Hypothalamus (tissue), 51 donors: ENCODE data around the gene ZNF892.

Source experiments
- DNase-seq, 51 donors: peaks; one replicate each; lab custom pipeline; 2025; lab: John Stamatoyannopoulos, UW

ZNF892 gene

DNA sequence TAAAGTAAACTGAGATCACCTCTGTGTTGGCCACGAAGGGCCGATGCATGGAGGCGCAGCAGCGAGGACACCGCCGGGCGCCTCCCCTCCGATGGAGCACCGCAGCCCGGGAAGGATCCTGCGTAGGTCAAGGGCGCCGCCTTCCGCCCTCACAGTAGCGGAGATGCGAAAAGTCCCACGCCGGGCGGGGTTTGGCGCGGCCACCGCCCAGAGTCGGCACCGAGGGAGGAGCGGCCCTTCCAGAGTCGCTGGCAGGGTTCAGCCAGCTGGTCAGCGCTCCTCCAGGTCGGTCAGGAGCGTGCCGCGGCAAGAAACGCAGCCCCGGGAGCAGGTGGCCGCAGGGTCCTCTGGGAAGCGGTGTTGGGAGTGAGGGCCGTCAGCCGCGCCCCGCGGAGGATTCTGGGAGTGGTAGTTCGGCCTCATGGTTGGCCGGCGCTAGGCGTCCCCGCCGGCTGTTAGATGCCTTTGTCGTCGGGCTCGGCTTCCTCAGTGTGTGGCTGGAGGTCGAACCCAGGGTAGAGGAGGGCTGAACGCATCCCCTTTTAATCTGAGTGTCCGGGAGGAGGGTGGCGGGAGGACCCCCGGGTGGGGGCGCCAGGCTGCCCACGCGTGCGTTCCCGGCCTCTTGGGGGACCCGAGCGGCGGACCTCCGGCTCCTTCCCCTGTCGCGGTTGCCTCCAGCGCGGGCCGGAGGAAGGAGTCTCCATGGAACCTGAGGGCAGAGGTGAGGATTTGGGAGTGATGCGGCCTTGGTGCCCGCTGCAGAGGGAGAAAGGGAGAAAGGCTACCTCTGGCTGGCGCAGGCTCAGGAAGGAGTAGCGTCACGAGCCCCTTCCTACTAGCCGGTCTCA lies at the start of gene ZNF892:
Gene ZNF892, plus strand, starts transcription at position 411 of the 851 bp plus-strand sequence. Its CDS starts 295 bp downstream, at position 706.
- peak; percentile 57 to 94 (median 85) for DNase-seq

DNA sequence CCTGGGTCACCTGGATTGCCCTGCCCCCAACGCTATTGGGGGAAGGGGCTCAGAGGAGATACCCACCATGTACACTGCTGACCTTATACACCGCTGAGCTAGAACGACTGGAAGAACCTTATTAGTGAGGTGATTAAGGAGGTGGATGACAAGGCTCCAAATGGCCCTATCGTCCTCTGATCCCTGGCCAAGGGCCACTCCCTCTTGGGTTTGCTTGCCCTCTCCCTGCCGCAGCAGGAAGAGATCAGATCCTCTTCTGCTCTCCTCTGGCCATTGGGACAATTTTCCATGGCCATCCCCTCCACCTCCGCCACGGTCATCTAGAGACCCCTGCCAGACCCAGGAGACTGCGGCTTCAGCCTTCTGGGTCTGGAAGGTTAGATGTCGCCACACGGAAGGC lies 48.9 kb upstream of the ZNF892 start:
- DNase-seq: peak in 1 of 51 donors; percentile 10

GRCh38 chr2:95158891-95159619 lies 48.3 kb upstream of the ZNF892 start:
- DNase-seq: peak in 38 of 51 donors; percentile 12 to 77 (median 48)

DNA sequence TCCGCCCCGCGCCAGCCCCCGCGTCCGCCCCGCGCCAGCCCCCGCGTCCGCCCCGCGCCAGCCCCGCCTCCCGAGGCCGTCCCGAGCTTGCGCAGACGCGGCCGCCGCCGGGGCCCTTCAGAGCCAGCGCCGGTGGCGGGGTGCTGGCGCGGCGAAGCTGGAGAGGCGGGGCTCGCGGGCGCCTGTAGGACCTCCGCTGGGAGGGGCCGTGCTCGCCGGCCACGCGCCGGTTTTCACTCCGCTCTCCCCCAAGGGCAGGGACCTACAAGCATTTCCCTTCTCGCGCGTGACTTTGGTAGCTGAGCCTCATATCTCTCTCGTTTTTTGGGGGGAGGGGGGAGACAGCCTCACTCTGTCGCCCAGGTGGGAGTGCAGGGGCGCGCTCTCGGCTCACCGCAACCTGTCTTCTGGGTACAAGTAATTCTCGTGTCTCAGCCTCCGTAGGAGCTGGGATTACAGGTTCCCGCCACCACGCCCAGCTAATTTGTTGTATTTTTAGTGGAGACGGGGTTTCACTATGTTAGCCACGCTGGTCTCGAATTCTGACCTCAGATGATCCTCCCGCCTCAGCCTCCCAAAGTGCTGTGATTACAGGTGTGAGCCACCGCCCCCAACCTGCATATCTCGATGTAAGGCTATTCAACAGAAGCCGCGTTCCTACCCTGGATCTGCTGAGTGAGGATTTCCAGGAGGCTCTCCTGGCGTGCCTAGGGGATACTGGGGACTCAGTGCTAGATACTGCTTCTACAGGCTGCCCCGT lies 47.5 kb upstream of the ZNF892 start, which contains the start of gene ZNF514:
Gene ZNF514, minus strand, starts transcription at position 159 of the 760 bp plus-strand sequence. CDS start 6,595 bp downstream, outside the sequence.
- DNase-seq: peak in 49 of 51 donors; percentile 12 to 89 (median 58)

- DNase-seq: no peak
Measured at GRCh38 chr2:95165030-95165370, 42.3 kb upstream of the ZNF892 start.

DNA sequence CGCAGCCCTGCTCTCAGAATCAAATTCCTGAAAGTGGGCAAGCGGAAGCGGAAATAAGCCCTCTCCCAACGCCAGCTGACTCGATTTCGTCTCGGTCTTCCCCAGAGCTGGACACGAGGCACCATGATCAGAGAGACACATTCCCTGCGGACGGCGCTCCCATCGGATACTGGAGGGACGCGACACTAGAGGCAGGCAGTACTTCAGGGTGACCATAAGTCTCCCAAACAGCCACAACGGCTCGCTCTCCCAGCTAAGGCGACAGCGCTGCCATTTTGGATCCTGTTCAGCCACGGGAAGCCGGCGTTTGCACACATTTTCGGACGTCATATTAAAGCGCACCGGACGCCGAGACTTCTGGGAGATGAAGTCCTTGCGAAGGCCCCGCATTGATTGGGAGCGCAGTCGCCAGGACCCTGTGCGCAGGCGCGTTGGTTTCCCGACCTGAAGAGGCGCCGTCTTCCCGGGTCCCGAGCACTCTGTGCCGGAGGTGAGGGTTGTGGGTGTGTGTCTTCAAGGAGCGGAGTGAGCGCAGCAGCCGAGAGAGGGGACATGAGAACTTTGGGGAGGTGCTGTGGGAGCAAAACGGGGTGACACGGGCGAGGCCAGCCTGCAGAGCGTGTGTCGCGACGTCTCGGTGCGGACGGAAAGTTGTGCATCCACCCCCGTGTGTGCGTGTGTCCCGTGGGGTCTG lies 41.8 kb upstream of the ZNF892 start, which contains the start of gene ZNF2:
Gene ZNF2, plus strand, starts transcription at position 439 of the 694 bp plus-strand sequence. CDS start 10,418 bp downstream, outside the sequence.
- peak; percentile 81 to 99 (median 96) for DNase-seq

DNA sequence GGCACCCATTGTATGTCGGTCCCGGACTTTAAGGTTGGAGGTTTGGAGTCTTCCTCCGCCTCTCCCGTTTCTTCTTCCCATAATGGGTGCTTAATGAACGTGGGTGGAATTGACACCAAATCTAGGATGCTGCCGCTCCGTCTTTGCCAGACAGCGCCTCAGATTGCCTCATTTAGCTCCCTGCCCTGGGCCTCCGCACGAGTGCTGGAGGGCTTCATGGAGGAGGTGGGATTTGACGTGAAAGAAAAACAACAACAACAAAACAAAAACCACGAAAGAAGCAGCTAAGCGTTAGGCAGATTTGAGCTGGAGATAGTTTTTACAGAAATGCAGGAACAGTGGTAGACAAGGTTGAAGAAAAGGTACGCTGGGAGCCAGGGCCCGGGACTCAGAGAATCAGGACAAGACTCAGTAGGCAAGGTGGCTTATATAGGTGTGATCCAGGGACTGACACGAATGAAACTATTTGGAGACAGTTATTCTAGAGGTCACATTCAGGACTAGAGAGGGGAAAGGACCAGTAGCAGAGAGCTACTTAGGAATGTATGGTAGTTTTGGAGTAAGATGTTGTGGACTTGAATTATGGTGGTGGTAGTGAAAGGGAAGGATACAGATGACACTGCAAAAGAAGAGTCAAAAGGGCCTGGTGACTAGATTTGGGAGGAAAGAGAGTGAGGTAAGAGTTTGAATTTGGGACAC lies 41.1 kb upstream of the ZNF892 start:
- peak in 1 of 51 donors; percentile 15 for DNase-seq

DNA sequence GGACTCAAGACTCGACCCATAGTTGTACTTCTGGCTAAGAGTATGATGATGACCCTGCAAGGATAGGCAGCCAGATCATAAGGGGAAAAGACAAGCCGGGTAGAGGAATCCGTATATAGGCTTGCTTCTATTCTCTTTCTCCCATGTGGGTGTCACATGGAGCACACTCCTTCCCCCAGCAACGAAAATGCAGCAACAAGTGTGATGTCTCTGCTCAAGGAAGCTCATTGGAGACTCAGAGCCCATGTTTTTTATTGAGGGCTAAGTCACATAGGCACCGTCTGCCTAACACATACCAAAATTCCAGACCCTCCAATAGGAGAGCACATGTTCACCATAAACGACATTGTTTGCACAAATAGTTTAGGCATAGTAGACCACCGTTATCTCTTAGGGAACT lies 35.4 kb upstream of the ZNF892 start:
- DNase-seq: no peak

- no peak for DNase-seq
Measured at GRCh38 chr2:95174031-95174542, 33.2 kb upstream of the ZNF892 start.

GRCh38 chr2:95179451-95179850 lies 27.9 kb upstream of the ZNF892 start:
- DNase-seq: no peak

DNA sequence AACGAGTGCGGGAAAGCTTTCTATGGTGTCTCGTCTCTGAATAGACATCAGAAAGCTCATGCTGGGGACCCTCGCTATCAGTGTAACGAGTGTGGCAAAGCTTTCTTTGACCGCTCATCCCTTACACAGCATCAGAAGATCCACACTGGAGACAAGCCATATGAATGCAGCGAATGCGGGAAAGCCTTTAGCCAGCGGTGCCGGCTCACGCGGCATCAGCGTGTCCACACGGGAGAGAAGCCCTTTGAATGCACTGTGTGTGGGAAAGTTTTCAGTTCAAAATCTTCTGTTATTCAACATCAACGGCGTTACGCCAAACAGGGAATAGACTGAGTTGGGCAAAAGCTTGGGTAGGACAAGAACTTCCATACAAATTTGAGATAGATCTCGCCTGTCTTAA lies 25.5 kb upstream of the ZNF892 start:
- DNase-seq: no peak

DNA sequence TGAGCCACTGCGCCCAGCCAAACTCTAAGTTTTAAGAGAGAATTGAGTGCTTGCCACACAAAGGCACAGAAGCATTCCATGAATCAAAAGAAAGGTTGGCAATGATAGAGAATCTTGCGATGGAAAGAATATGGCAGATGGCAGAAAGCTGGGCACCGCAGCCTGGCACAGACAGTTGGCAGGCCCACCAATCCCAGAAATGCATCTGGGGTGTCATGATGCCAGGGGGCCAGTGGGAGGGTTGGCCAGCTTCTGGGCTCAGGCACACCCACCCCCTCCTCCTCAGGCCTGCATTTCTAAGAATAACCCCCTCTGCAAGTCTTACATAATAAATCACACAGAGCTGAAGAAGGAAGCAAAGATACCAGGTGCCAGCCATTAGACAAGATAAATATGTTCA lies 22.1 kb upstream of the ZNF892 start:
- peak in 2 of 51 donors; percentile 5 to 9 for DNase-seq

DNA sequence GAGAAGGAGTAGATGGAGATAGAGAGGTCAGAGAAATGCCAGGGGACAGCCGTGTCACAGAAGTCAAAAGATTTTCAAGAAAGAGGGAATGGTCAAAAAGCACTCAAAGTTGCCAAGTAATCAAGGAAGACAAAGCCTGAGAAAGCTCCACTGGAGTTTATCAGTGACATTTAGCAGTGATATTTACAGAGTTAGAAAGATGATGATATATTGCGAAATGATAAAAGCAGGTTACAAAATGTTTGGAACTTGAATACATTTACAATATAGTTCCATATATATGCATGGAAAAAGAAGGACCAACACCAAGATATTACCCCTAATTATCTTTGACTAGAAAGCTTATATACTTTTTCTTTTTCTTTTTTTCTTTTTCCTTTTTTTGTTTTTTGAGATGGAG lies 21.3 kb upstream of the ZNF892 start:
- no peak for DNase-seq

DNA sequence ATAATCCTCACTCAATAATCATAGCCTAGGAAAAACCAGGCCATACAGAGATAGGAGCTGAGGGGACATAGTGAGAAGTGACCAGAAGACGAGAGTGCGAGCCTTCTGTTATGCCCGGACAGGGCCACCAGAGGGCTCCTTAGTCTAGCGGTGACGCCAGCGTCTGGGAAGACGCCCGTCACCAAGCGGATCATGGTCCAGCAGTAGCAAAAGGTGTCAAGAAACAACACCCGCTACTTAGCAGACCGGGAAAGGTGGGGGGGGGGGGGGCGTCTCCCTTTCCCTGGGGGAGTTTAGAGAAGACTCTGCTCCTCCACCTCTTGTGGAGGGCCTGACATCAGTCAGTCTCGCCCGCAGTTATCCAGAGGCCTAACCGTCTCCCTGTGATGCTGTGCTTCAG lies 14.4 kb upstream of the ZNF892 start:
- DNase-seq: peak in 35 of 51 donors; percentile 5 to 82 (median 50)

DNA sequence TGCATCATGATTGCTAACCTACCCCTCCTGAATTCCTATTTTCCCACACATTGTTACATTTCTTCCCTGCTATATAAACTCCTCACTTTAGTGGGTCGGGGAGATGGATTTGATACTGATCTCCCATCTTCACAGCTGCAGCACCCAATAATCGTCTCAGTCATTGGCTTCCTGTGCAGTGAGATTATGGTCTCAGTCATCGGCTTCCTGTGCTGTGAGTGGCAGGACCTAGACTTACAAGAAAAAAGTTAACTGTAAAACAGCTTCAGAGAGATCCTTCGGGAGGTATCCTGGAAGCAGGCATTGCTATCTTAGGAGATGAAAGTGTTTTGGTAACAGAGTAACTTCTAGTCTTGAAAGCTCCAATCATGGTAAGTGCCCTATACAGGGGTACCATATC lies 3.4 kb upstream of the ZNF892 start:
- no peak for DNase-seq

DNA sequence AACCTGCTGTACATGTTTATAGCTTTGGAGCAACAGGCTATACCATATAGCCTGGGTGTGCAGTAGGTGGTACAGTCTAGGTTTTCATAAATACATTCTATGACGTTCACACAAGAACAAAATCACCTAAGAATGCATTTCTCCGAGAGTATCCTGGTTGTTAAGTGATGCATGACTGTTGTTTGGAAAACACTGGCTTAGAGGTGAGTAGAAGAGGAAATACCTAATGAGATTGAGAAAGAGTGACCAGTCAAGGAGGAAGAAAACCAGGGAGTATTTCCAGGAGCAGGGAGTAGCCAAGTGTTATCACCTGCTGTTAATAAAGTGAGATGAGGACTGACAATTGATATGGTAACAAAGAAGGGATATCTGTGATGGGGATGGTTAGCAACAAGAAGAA lies 2.9 kb upstream of the ZNF892 start:
- DNase-seq: no peak

DNA sequence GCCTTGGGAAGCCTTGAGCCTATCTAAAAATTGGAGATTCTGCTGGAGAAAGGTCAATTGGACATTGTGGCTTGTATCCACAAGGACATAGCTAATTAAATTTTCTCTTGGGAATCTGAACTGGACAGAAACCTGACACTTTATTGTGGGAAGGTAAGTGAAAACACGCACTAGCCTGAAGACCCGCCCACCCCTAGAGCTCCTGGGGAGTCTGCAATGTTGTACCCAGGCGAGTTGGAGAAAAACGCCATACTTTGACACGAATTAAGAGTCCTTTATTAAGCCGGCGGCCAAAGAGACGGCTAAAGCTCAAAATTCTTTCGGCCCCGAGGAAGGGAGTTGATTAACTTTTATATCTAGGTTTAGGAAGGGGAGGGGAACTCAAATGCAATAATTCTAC lies 1.2 kb upstream of the ZNF892 start:
- DNase-seq: no peak

GRCh38 chr2:95208106-95208505 lies 785 bp downstream of the ZNF892 start:
- no peak for DNase-seq

- no peak for DNase-seq
Measured at GRCh38 chr2:95215018-95215612, 7.8 kb downstream of the ZNF892 start.
